GM19025 (cell line): ENCODE measurements around the gene EPS8.

Source experiments
- ATAC-seq: cut with Tn5 transposase; IDR thresholded peaks from one replicate; pipeline ENCODE4 v1.9.1; 2021; ENCODE audit warnings: mild to moderate bottlenecking, low read depth, moderate library complexity; ENCODE audit not compliant: unreplicated experiment

Gene EPS8

DNA sequence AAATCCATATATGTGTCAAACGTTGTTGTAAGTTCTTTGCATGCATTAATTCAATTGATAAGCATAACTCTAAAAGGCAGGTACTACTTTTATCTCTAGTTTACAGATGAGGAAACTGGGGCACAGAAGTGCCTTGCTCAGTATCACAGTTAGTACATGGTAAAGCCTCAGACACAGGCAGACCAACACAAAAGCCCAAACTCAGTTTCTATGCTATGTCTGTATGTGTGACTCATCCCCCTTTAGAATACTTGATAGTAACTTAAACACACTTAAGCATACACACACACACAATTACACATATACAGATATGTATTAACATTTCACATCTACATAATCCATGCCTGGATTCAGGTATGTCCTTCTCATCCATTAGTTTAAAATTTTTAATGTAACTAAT, 88.0 kb downstream of the EPS8 start:
- no peak for ATAC-seq

DNA sequence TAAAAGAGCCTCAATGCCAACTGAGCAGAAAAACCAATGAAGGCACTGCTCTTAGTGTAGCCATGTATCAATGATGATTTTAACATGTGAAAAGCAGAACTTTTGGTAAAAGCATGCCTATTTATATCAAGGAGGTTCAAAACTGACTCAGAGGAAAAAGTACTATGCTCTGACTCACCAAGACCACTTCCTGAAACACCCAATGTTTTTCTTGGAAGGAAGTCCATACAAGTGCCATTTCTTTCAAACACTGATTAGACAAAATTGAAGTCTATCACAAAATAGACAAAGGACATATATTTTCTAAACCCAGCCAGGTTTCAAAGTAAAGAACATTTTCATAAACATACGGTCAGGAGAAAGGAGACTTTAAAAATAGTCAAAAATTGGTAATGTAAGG, 88.6 kb downstream of the EPS8 start:
- ATAC-seq = no peak

GRCh38 chr12:15699886-15700285, 89.3 kb downstream of the EPS8 start:
- no peak for ATAC-seq

- ATAC-seq = no peak
These were observed 90.8 kb downstream of the EPS8 start for GRCh38 chr12:15698377-15698871.

GRCh38 chr12:15697201-15697600, 92.0 kb downstream of the EPS8 start:
- no peak for ATAC-seq

GRCh38 chr12:15693228-15693911, 95.8 kb downstream of the EPS8 start:
- ATAC-seq = no peak

GRCh38 chr12:15691388-15691787, 97.8 kb downstream of the EPS8 start:
- ATAC-seq = no peak

DNA sequence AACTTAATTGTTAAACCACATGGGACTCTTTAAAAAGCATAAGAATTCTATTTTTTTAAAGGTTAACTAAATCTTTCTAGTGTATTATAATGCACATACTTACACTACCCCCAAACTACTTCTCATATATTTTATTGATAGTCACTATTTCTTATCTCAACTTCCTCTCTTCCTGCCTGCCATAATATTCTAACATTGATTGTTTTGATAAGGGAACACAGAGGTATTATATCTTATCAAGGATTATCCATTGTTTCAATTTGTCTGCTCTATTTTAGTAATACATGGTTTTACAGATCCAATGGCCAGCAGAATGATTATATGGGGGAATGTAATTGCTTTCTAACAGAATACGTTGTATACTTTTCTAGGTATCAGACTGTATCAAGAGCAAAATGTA, 98.9 kb downstream of the EPS8 start:
- no peak for ATAC-seq

GRCh38 chr12:15689751-15690191, 99.4 kb downstream of the EPS8 start:
- no peak for ATAC-seq

- ATAC-seq = no peak
These were observed 100.2 kb downstream of the EPS8 start for GRCh38 chr12:15688838-15689625.

- ATAC-seq = no peak
These were observed 100.9 kb downstream of the EPS8 start for GRCh38 chr12:15688202-15688736.

- ATAC-seq = no peak
These were observed 101.6 kb downstream of the EPS8 start for GRCh38 chr12:15687583-15687982.

DNA sequence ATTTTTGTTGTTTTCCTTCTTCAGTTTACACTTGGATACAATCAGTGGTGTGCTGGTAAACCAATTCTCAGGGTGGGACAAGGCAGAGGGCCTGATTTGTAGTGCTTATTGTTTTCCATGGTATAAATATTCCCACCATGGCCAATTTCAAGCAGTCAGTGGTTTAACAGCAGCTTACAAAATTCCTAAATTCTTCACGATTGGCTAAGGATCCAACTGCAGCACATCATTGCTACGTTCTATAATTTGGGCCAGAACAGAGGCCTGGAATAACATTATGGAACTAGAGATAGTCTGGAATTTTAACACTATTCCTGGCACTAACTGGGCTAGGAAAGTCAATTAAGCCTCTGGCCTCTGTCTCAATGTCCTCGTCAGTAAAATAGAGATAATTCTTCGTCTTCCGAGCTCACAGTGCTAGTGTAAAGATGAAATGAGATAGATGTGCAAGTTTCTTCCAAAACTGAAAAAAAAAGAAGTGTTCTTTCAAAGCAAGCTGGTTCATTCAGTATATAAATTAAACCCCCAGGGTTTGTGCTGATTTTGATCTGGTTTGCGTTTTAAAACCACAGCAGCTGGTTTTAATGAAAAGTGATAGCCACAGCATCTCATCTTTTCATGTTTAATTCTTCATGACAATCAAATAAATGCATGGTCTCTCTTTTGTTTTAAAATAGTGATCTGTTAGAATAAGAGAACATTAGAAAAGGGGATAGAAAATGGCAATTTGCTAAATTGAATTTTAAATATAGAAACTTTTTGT, 104.1 kb downstream of the EPS8 start:
- ATAC-seq = no peak

DNA sequence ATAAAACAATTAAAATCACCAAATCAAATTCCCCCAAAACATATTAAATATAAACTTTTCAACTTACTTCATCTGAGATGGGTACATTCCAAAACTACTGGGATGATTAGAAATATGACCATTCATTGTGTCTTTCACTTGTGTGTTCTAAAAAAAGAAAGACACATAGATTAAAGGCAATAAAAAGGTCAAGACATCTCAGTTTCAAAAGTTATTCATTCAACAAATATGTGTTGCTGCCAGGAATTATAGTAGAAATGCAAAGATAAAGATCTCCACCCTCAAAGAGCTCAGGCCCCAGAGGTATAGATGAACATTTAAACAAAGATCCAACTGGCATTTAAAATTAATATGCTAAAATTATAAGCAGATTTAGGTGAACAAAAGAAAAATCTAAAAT, 106.4 kb downstream of the EPS8 start:
- ATAC-seq = no peak

- ATAC-seq = no peak
These were observed 110.0 kb downstream of the EPS8 start for GRCh38 chr12:15679151-15679550.

DNA sequence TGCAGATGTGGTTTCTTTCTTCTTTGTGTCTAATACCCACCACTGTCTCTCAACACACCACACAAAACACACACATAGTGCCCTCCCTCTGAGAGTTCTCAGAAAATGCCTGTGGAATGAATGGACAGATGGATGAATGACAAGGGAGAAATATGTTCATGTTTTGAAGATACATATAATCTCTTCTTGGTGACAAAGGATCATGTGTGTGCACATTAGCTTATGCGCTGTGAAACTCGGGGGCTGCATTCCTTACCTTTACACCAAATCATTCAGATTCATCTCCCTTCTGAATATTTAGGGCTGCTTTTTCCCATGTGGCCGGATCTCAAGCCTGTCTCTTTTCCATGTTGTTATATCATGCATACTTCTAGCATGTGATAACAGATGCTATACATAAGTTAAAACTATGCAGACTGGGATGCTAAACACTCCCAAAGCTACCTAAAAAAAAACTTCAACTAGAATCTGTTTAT, 111.4 kb downstream of the EPS8 start:
- ATAC-seq = no peak

DNA sequence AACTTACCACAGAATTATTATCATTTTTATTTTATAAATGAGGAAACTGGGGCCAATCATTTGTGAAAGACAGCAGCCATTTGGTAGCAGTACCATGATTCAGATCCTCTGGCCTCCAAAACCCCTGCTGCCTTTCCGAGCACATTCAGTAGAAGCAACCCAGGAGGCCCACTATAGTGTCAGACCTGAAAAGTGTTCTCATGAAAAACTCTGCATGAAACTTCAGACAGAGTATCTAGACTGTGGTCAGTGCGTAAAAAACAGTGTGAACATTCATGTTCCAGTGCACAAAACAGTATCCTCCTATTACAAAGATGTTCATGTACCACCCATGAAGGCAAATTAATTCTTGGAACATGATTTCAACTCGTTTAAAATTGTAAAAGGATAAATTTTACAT, 112.0 kb downstream of the EPS8 start:
- no peak for ATAC-seq

GRCh38 chr12:15672671-15673270, 116.4 kb downstream of the EPS8 start:
- ATAC-seq = no peak

- ATAC-seq = no peak
These were observed 118.4 kb downstream of the EPS8 start for GRCh38 chr12:15670756-15671155.

DNA sequence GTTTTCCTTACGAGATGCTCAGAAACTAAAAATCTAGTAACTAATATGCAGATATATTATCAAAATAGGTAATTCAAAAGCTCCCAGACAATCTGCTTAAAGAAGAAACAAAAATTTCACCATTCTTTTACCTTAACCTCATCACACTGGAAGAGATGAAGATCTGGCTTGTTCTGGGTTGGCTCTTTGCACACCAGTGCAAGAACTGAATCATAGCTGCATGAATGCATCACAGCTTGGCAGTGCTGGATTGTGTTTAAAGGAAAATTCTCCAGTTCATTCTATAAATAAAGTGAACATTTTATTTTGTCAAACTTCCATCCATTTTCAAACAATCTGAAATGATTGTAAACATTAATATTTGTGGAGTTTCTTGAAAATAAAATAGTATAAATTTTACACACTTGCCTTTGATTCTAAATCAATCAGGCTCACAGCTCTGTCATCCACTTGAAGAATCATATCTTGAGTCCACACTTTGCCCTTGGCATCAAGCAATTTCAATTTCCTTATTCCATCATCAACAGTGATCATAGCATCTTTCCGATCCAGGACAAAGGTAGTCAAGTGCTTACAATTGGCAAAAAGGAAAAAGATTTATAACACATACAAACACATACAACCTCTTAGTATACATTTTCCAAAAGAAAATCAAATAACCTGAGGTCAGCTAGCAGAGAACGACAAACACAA, 119.8 kb downstream of the EPS8 start:
- no peak for ATAC-seq
